HG02884 (cell line): ENCODE results near the gene TM7SF3.
"Not testable (repeated sequence)": the region's sequence is repeated elsewhere in the genome, so short reads cannot be mapped to it uniquely, and the experiment has no call there.

Experiments used
- ATAC-seq: cut with Tn5 transposase; IDR thresholded peaks from one replicate; pipeline ENCODE4 v1.9.1; 2021; ENCODE audit warnings: mild to moderate bottlenecking, moderate library complexity; ENCODE audit not compliant: unreplicated experiment

TM7SF3 gene

DNA sequence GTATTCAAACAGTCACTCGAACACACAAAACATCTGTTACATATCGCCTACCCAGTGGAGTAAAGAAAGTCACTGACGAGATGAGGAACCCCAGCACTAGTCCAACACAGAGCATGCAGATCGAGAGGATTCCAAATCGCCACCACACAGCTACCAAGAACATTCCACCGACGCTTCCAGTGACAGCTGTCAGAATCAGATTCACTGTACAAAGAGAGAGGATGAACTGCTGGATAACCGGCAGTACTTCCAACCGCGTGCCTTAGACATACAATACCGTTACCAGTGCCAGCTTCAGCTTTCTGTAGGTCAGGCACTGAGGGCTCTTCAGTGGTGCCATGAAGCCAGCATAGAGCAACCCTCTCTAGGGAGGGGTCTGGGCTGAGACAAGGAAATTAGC lies 34.5 kb downstream of the TM7SF3 start:
- ATAC-seq: no peak

- ATAC-seq: no peak
Measured at GRCh38 chr12:26978801-26979200, 35.4 kb downstream of the TM7SF3 start.

- no peak for ATAC-seq
Measured at GRCh38 chr12:26976687-26977086, 37.5 kb downstream of the TM7SF3 start.

GRCh38 chr12:26971963-26972362 lies 42.2 kb downstream of the TM7SF3 start:
- peak; percentile 100 for ATAC-seq

- ATAC-seq: no peak
Measured at GRCh38 chr12:26970136-26970535, 44.0 kb downstream of the TM7SF3 start.

- ATAC-seq: no peak
Measured at GRCh38 chr12:26966842-26967241, 47.3 kb downstream of the TM7SF3 start.

DNA sequence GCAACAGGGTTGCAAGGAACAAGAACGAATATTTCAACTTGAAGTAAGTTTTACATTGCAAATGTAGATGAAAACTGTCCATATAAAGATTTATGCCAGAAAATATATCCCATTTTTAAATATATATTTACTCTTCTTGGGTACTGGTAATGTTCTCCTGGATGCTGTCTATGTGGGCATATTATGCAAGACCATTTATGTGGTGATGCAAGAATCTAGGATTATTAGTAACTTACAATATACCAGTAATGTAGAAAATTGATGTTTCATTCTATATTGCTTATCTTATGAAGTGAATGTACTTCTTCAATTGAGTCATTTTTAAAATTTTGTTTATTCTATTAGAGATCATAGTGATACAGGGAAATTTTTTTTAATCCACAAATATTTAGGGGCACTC lies 50.8 kb downstream of the TM7SF3 start:
- no peak for ATAC-seq

GRCh38 chr12:26961803-26962202 lies 52.4 kb downstream of the TM7SF3 start:
- ATAC-seq: no peak

- not testable (repeated sequence) for ATAC-seq
Measured at GRCh38 chr12:26961391-26961790, 52.8 kb downstream of the TM7SF3 start.

DNA sequence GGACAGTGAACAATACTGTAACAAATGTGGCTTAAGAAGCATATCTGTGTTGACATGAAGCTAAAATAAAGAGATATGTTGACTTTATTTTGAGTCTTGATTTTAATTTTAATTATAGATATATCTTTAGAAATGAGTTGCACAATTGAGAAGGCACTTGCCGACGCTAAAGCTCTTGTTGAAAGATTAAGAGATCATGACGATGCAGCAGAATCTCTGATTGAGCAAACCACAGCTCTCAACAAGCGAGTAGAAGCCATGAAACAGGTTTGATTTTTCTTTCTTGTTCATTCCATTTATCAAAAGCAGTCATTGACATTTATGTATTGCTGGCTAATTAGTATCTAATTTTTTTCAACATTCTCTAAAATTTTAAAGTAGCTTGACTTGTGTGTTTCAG lies 60.2 kb downstream of the TM7SF3 start:
- ATAC-seq: no peak

DNA sequence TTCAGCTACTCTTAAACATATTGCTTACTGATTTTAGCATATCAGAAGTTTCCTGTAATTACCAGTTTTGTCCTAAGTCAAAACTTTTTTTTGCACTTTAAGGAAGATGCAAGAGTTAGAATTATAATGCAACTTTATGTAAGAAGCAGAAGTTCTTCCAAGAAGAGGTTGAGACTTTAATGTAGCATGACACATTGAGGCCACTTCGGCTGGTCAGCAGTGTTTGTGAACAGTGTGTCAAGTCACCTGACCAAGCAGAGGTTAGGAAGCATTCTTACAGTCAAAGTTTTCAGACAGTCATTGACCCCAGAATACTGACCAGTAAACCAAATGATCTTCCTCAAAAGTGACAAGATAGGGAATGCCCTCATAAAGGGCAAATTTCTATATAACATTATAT lies 60.7 kb downstream of the TM7SF3 start:
- no peak for ATAC-seq

- ATAC-seq: no peak
Measured at GRCh38 chr12:26948309-26948708, 65.9 kb downstream of the TM7SF3 start.

GRCh38 chr12:26941215-26941594 lies 73.0 kb downstream of the TM7SF3 start:
- no peak for ATAC-seq

GRCh38 chr12:26940516-26941214 lies 73.5 kb downstream of the TM7SF3 start:
- no peak for ATAC-seq

DNA sequence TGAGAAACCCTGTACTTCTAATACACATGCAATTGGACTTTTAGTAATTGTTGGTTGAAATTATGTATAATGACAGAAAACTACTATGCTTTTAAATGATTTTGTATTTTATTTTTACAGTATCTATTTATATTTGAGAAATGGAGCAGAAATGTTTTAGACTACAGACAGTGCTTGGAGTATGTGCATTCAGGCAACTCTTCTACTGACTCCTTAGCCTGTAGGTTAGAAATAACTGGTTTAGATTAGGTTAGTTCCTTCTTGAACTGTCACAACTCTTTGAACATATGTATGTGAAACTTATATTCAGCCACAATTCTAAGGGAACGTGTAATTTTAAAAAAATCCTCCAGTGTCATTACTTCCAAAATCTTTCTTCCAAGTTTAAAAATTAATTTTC lies 74.2 kb downstream of the TM7SF3 start:
- no peak for ATAC-seq

- ATAC-seq: no peak
Measured at GRCh38 chr12:26939192-26939832, 74.9 kb downstream of the TM7SF3 start.

DNA sequence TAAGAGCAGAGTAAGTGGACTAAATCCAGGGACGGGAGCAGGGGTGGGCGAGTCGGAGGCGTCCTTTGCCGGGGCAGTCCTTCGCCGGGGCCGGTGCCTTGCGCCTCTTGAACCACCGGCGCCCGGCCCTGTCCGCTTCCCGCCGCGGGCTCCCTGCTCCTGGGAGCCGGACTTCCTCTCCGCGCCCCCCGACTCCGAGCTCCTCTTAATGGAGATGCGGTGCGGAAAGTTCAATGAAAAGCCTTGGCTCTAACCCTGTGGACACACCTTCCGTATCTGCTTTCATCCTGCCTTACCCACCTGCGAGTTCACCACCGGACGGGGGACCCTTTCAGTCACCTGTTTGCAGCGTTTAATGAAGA lies 75.5 kb downstream of the TM7SF3 start:
- peak; percentile 2 for ATAC-seq

DNA sequence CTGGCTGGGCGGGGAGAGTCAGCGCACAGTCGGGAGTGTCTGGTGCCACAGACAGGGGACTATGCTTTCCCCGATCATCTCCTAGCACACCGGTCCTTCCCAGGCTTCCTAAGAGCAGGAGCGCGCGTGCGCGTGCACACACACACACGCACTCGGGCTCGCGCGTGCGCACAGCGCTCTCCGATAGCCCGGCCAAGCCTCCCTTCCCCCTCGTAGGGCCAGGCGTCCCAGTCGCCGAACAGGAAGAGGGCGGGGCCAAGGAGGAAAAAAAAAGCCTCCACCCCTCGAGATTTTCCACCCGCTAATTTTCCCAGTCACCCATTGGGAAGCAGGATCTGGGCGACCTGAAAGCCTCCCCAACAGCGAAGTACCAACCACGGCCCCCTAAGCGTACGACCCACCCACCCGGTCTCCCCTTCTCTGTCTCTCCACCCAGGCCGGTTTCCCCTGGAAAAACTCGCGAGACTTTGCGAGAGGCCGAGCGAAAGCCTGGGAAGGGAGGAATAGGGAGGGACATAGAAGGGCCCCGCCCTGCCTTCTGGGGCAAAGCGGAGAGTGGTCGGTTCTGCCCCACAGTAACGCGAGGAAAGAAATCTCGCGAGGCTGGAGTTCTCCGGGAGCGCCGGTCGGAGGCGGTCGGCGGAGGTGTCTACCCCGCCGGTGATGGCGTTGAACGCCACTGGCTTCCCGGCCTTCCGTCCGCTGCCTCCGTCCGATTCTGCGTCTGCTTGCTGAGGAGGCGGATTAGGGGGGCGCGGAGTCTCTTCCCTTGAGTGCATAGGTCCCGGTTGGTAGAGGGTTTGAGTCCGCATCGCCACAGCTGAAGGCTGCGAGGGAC lies 76.1 kb downstream of the TM7SF3 start, which contains the start of the genes FGFR1OP2 and INTS13:
Gene FGFR1OP2, plus strand, starts transcription at position 608 of the 838 bp plus-strand sequence. CDS start 15,689 bp downstream, outside the sequence.
Gene INTS13, minus strand, starts transcription at position 119 of the 838 bp plus-strand sequence. CDS start 1,178 bp downstream, outside the sequence.
- ATAC-seq: peak; percentile 72

DNA sequence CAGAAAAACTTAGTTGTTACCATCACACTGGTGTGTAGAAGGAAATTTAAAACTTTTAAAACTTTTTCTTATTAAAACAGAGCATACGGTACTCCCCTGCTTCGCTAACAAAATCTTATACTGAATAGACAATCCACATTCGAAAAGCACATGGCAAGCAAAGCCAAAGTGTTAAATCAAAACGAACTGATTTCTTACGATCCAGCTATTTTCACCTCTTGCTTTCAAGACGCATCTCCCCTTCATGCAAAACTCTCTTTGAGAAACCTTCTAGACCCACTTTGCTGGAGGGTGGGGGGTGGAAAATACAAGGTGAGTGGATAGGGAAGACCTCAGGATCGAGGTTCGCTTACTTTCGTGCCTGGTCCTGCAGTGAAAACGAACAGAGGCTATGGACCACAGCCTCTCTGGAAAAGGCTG lies 76.7 kb downstream of the TM7SF3 start:
- ATAC-seq: no peak

GRCh38 chr12:26936559-26937442 lies 77.4 kb downstream of the TM7SF3 start:
- no peak for ATAC-seq
